ENCODE results near the gene MT1A.

DNA sequence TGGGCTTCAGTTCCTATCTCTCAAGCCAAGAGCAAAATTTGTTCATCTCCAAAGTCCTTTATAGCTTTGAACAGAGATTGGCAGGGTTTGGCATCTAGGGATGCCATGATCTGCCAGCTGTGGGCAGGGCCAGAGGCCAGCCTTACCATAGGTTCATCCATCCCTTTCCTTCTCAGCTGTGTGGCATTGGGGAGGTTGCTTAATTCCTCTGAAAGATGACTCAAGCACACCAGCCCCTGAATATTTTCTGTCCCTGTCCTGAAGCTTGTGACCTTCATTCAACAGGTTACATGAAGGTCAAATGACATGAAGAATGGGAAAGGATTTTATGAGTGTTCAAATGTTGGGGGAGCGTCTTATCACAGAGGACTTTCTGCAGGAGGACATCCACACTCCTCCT, 26.0 kb downstream of the MT1A start:
- TF ChIP-seq POLR2A (IDR thresholded peaks at IDR 0.05), result no peak
- TF ChIP-seq, protein P1, sequence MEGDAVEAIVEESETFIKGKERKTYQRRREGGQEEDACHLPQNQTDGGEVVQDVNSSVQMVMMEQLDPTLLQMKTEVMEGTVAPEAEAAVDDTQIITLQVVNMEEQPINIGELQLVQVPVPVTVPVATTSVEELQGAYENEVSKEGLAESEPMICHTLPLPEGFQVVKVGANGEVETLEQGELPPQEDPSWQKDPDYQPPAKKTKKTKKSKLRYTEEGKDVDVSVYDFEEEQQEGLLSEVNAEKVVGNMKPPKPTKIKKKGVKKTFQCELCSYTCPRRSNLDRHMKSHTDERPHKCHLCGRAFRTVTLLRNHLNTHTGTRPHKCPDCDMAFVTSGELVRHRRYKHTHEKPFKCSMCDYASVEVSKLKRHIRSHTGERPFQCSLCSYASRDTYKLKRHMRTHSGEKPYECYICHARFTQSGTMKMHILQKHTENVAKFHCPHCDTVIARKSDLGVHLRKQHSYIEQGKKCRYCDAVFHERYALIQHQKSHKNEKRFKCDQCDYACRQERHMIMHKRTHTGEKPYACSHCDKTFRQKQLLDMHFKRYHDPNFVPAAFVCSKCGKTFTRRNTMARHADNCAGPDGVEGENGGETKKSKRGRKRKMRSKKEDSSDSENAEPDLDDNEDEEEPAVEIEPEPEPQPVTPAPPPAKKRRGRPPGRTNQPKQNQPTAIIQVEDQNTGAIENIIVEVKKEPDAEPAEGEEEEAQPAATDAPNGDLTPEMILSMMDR (IDR thresholded peaks at IDR 0.05), result no peak
